Stomach (tissue), 9 donors: ENCODE data around the gene MFGE8. TPM values are rescaled to one million over a fixed set of nuclear protein-coding genes. Genes with fewer than 3 reads are reported as not detected.

Experiments used
- DNase-seq, 2 donors: peaks; one replicate each; pipeline versions ENCODE4 v3.0.0 to v3.0.0-alpha.2; 2013 to 2019
- H3K27ac ChIP-seq, 5 donors: fragments of 200-600 bp in 4 of 5; sonication (generic) in 4 of 5; one replicate each; pipeline ENCODE4 v1.5.1; 2013 to 2019; ENCODE audit warnings: mild to moderate bottlenecking in 1 of 5, moderate library complexity in 1 of 5
- H3K27me3 ChIP-seq, 3 donors: fragments of 200-600 bp; sonication (generic); one replicate each; pipeline ENCODE4 v1.5.1; 2017 to 2019; ENCODE audit warnings: mixed run types in 1 of 3
- H3K36me3 ChIP-seq, 4 donors: fragments of 200-600 bp; sonication (generic); 1 replicate in 3 of 4; 2 replicates in 1 of 4; pipeline ENCODE4 v1.5.1; 2016 to 2019
- H3K4me1 ChIP-seq, 4 donors: fragments of 200-600 bp; sonication (generic); one replicate each; pipeline ENCODE4 v1.5.1; 2016 to 2019
- H3K4me3 ChIP-seq, 4 donors: fragments of 200-600 bp; sonication (generic) in 3 of 4; one replicate each; pipeline ENCODE4 v1.5.1; 2016 to 2019; ENCODE audit warnings: mild to moderate bottlenecking in 1 of 4
- H3K9me3 ChIP-seq, 4 donors: fragments of 200-600 bp; sonication (generic); one replicate each; pipeline ENCODE4 v1.5.1; 2016 to 2019
- EP300 ChIP-seq: sonication (generic); formaldehyde crosslinking; IDR thresholded peaks from one replicate; pipeline ENCODE4 v1.6.1; 2017; ENCODE audit warnings: antibody characterized with exemption
- POLR2A ChIP-seq, 4 donors: fragments of 450-650 bp; IDR thresholded peaks; one replicate each; pipeline ENCODE4 v1.6.1; 2016; ENCODE audit warnings: antibody characterized with exemption in 4 of 4, control low read depth in 2 of 4, mild to moderate bottlenecking in 1 of 4, moderate library complexity in 1 of 4
- POLR2AphosphoS5 ChIP-seq, 3 donors: sonication (generic); formaldehyde crosslinking; IDR thresholded peaks; one replicate each; pipeline ENCODE4 v1.6.1; 2016; ENCODE audit warnings: antibody characterized with exemption in 3 of 3
- WGBS, 5 donors: extraction: QIAGEN DNeasy Blood & Tissue Kit in 3 of 5; methylation state at CpG; one replicate each; pipeline versions ENCODE4 v1.1.5 to v1.1.7; 2013 to 2018; 5-methylcytosine and 5-hydroxymethylcytosine counted together
- intact Hi-C: fragments of 100-400 bp; cut with DNase I; formaldehyde crosslinking; loops from one replicate; pipeline ENCODE4 v1.15.1; 2023; ENCODE audit warnings: low total_unique reads
- polyA plus RNA-seq, 3 donors: library from polyadenylated mRNA; stranded (reverse); fragments of 200-250 nt; gene quantifications; one replicate each; pipeline ENCODE4 v1.2.3, GENCODE V29; 2013
- total RNA-seq, 5 donors: library from RNA; depleted of rRNA; stranded (reverse); fragments of >200 nt; gene quantifications; one replicate each; pipeline versions ENCODE4 v1.1.0 to v1.2.3, GENCODE V29; 2014 to 2016
- TF ChIP-seq, protein P1 (sequence below), 7 experiments: fragments of 450-650 bp in 4 of 7; fragments of 200-600 bp in 3 of 7; sonication (generic) in 3 of 7; IDR thresholded peaks; one replicate each; pipeline ENCODE4 v1.5.1; 2016 to 2019; ENCODE audit warnings: antibody characterized with exemption in 7 of 7, control low read depth in 2 of 7, mild to moderate bottlenecking in 1 of 7
- donor health status: healthy with polysubstance abuse.
- donor health status: Bipolar disorder and iron deficiency.
- donor health status: healthy.

The MFGE8 gene
- total and polyA plus RNA-seq, 8 donors: 39.3 to 380 (median 68.3) TPM

GRCh38 chr15:88880944-88881740 lies 32.0 kb downstream of the MFGE8 start:
- intact Hi-C loops: no loop called here
- Histone ChIP-seq H3K27ac (no peak overlapping the region), H3K4me1 (no peaks in the 10 kb centered on the region), H3K36me3 (peaks cover 0 to 3% (median 0%) of the 10 kb centered on the region in 4 donors), H3K9me3 (no peaks in the 10 kb centered on the region), H3K4me3 (no peak overlapping the region), H3K27me3 (peaks cover 0 to 4% (median 0%) of the 10 kb centered on the region in 3 donors)
- TF ChIP-seq, protein P1, sequence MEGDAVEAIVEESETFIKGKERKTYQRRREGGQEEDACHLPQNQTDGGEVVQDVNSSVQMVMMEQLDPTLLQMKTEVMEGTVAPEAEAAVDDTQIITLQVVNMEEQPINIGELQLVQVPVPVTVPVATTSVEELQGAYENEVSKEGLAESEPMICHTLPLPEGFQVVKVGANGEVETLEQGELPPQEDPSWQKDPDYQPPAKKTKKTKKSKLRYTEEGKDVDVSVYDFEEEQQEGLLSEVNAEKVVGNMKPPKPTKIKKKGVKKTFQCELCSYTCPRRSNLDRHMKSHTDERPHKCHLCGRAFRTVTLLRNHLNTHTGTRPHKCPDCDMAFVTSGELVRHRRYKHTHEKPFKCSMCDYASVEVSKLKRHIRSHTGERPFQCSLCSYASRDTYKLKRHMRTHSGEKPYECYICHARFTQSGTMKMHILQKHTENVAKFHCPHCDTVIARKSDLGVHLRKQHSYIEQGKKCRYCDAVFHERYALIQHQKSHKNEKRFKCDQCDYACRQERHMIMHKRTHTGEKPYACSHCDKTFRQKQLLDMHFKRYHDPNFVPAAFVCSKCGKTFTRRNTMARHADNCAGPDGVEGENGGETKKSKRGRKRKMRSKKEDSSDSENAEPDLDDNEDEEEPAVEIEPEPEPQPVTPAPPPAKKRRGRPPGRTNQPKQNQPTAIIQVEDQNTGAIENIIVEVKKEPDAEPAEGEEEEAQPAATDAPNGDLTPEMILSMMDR (IDR thresholded peaks at IDR 0.05): no peak
- TF ChIP-seq POLR2A (IDR thresholded peaks at IDR 0.05): no peak
- no peak for TF ChIP-seq EP300
- no peak for TF ChIP-seq POLR2AphosphoS5 (IDR thresholded peaks at IDR 0.05)
- 95 to 97% (median 96%) methylated on average over 31 of the region's 31 CpGs for WGBS, 5 donors
- DNase-seq: no peak

DNA sequence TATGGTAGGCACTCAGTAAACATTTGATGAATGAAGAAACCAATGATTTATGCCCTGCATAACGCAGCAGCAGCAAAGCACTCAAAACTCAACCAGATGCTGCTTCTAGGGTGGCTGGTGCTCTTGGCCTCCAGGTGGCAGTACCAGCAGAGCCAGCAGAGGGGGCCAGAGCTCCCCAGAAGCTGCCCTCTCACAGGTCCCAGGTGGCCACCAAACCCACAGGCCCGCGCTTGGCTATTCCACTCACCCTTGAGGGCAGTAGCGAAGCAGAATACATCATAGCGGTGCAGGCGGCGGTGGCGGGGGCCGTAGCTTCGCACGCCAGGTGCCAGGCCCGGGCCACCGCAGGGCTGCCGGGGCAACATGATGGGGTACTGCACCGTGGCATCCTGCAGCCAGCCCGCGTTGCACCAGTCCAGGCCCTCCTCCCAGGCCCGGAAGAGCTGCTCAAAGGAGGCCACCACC lies 34.4 kb downstream of the MFGE8 start:
- intact Hi-C loops: no loop called here
- Histone ChIP-seq H3K9me3 (no peaks in the 10 kb centered on the region), H3K27ac (no peak overlapping the region), H3K36me3 (peaks cover 0 to 3% (median 0%) of the 10 kb centered on the region in 4 donors), H3K4me3 (no peak overlapping the region), H3K4me1 (no peaks in the 10 kb centered on the region), H3K27me3 (peaks cover 0 to 13% (median 0%) of the 10 kb centered on the region in 3 donors)
- DNase-seq: peak; percentile 47 to 70
- TF ChIP-seq POLR2A (IDR thresholded peaks at IDR 0.05): no peak
- TF ChIP-seq, protein P1 (IDR thresholded peaks at IDR 0.05): peak in 4 of 7 experiments; percentile 6 to 59 (median 52)
- no peak for TF ChIP-seq EP300
- 33 to 80% (median 73%) methylated on average over 1 to 18 of the region's 18 CpGs for WGBS, 5 donors

GRCh38 chr15:88877906-88878305 lies 35.3 kb downstream of the MFGE8 start:
- TF ChIP-seq EP300 (no peak), POLR2AphosphoS5 (IDR thresholded peaks at IDR 0.05) (no peak), POLR2A (IDR thresholded peaks at IDR 0.05) (no peak)
- TF ChIP-seq, protein P1 (IDR thresholded peaks at IDR 0.05): no peak
- WGBS, 5 donors: 90 to 94% (median 91%) methylated on average over 19 to 22 of the region's 22 CpGs
- Histone ChIP-seq H3K4me1 (no peaks in the 10 kb centered on the region), H3K36me3 (peaks cover 0 to 3% (median 0%) of the 10 kb centered on the region in 4 donors), H3K27me3 (peaks cover 0 to 22% (median 0%) of the 10 kb centered on the region in 3 donors), H3K9me3 (no peaks in the 10 kb centered on the region), H3K4me3 (no peak overlapping the region), H3K27ac (no peak overlapping the region)
- intact Hi-C loops: no loop called here
- DNase-seq: no peak

GRCh38 chr15:88877415-88877814 lies 35.8 kb downstream of the MFGE8 start:
- TF ChIP-seq POLR2A (IDR thresholded peaks at IDR 0.05) (no peak), POLR2AphosphoS5 (IDR thresholded peaks at IDR 0.05) (no peak), EP300 (no peak)
- TF ChIP-seq, protein P1 (IDR thresholded peaks at IDR 0.05): no peak
- no peaks in the 10 kb centered on the region for H3K9me3 ChIP-seq
- intact Hi-C loops: no loop called here
- no peak for DNase-seq
- no peak overlapping the region for H3K4me3 ChIP-seq
- 92 to 95% (median 93%) methylated on average over 11 of the region's 11 CpGs for WGBS, 5 donors
- no peaks in the 10 kb centered on the region for H3K4me1 ChIP-seq
- H3K27me3 ChIP-seq: peaks cover 0 to 27% (median 0%) of the 10 kb centered on the region in 3 donors
- peaks cover 0 to 3% (median 0%) of the 10 kb centered on the region in 4 donors for H3K36me3 ChIP-seq
- no peak overlapping the region for H3K27ac ChIP-seq
